K562 (cell line): ENCODE measurements around the gene EEFSEC. TPM values are rescaled to one million over a fixed set of nuclear protein-coding genes. Genes with fewer than 3 reads are reported as not detected.
A peak's percentile ranks its signal among the peaks of the same experiment; 100 is the strongest.

Experiments
- CTCF ChIP-seq, 3 experiments: IDR thresholded peaks in 2 of 3; conservative IDR thresholded peaks in 1 of 3; 2 replicates each; pipeline ENCODE4 v1.5.1; 2011 to 2012; ENCODE audit warnings: low read length in 3 of 3, mild to moderate bottlenecking in 3 of 3, control low read depth in 2 of 3, improper control_type of control experiment in 1 of 3, inconsistent platforms in 1 of 3, low read depth in 1 of 3, mixed read lengths in 1 of 3, moderate library complexity in 1 of 3; ENCODE audit not compliant: insufficient read depth in 2 of 3
- ELK1 ChIP-seq: sonication (generic); formaldehyde crosslinking; IDR thresholded peaks from 2 replicates; pipeline ENCODE4 v1.8.1; 2022; ENCODE audit warnings: missing genetic modification reagents
- ERF ChIP-seq: fragments of 450-650 bp; formaldehyde crosslinking; IDR thresholded peaks from 2 replicates; pipeline ENCODE4 v1.4.0; 2020; ENCODE audit warnings: mild to moderate bottlenecking, mixed read lengths
- FUS ChIP-seq: fragments of 200-400 bp; formaldehyde crosslinking; optimal IDR thresholded peaks from 2 replicates; pipeline ENCODE3; 2017; ENCODE audit warnings: low read depth, low read length
- HMGN3 ChIP-seq: IDR thresholded peaks from 2 replicates; pipeline ENCODE4 v1.6.1; 2011; ENCODE audit warnings: borderline replicate concordance, low read depth, mild to moderate bottlenecking, mixed read lengths, low read length; ENCODE audit not compliant: insufficient read length; ENCODE audit errors: extremely low read depth
- L3MBTL2 ChIP-seq: fragments of 450-650 bp; IDR thresholded peaks from 2 replicates; pipeline ENCODE4 v1.6.1; 2016; ENCODE audit warnings: mild to moderate bottlenecking, moderate library complexity
- MAZ ChIP-seq, 2 experiments: fragments of 450-650 bp in 1 of 2; sonication (generic) in 1 of 2; formaldehyde crosslinking; IDR thresholded peaks in 1 of 2; conservative IDR thresholded peaks in 1 of 2; 2 replicates each; pipeline versions ENCODE4 v1.4.0 to v1.5.0; 2020; ENCODE audit warnings: mild to moderate bottlenecking in 1 of 2, missing genetic modification reagents in 1 of 2
- MNT ChIP-seq, 2 experiments: fragments of 450-650 bp; conservative IDR thresholded peaks; 2 replicates each; pipeline ENCODE4 v1.6.1; 2017; ENCODE audit warnings: mild to moderate bottlenecking in 2 of 2, moderate library complexity in 2 of 2
- MTA2 ChIP-seq: fragments of 450-650 bp; IDR thresholded peaks from 2 replicates; pipeline ENCODE4 v1.6.1; 2016; ENCODE audit warnings: low read depth
- MYC ChIP-seq, 2 experiments: fragments of 250-450 bp in 1 of 2; sonication (Bioruptor Pico) in 1 of 2; IDR thresholded peaks; 2 replicates each; pipeline versions ENCODE4 v1.5.1 to v1.6.1; 2012 to 2021; ENCODE audit warnings: low read depth in 2 of 2, borderline replicate concordance in 1 of 2, improper control_type of control experiment in 1 of 2, low read length in 1 of 2, mild to moderate bottlenecking in 1 of 2, moderate library complexity in 1 of 2
- RBM34 ChIP-seq: fragments of 200-400 bp; formaldehyde crosslinking; IDR thresholded peaks from 2 replicates; pipeline ENCODE4 v1.6.1; 2018; ENCODE audit warnings: low read length, borderline replicate concordance; ENCODE audit not compliant: insufficient read depth
- RBM39 ChIP-seq: fragments of 200-400 bp; formaldehyde crosslinking; optimal IDR thresholded peaks from 2 replicates; pipeline ENCODE3; 2018; ENCODE audit warnings: low read depth, low read length
- SPI1 ChIP-seq: IDR thresholded peaks from 2 replicates; pipeline ENCODE4 v1.6.1; 2011; ENCODE audit warnings: low read depth, low read length, control low read depth, borderline replicate concordance
- TFAP4 ChIP-seq: sonication (generic); formaldehyde crosslinking; IDR thresholded peaks from 2 replicates; pipeline ENCODE4 v1.8.0; 2022; ENCODE audit warnings: missing genetic modification reagents, mild to moderate bottlenecking, moderate library complexity, borderline replicate concordance
- VEZF1 ChIP-seq: fragments of 200-800 bp; sonication (Bioruptor generic); IDR thresholded peaks from 2 replicates; pipeline ENCODE4 v1.6.1; 2017; ENCODE audit warnings: missing genetic modification characterization, missing compliant biosample characterization
- ZNF12 ChIP-seq: sonication (generic); formaldehyde crosslinking; IDR thresholded peaks from 2 replicates; pipeline ENCODE4 v1.4.0; 2020; ENCODE audit warnings: mild to moderate bottlenecking, missing genetic modification reagents
- ZNF766 ChIP-seq: fragments of 200-800 bp; sonication (Bioruptor generic); conservative IDR thresholded peaks from 2 replicates; pipeline ENCODE4 v1.6.1; 2016; ENCODE audit warnings: missing genetic modification characterization, missing compliant biosample characterization
- polyA plus RNA-seq, 8 experiments: library from polyadenylated mRNA; depleted of rRNA in 4 of 8; stranded (reverse) in 5 of 8; unstranded in 3 of 8; fragments of >200 nt; fragmentation: Nextera tagmentation in 2 of 8; fragmentation: Illumina TruSeq in 1 of 8; extraction: Ambion mirVana in 2 of 8; extraction: Trizol in 1 of 8; gene quantifications; 2 replicates each; pipeline versions ENCODE4 v1.2.1 to v1.2.3, GENCODE V29; 2011 to 2014; ENCODE audit warnings: inconsistent platforms in 1 of 8, missing spikeins in 1 of 8
- total RNA-seq, 7 experiments: library from RNA; depleted of rRNA in 6 of 7; stranded (reverse); fragments of >200 nt in 6 of 7; fragmentation: Illumina TruSeq in 2 of 7; extraction: Trizol in 2 of 7; gene quantifications; 2 replicates each; pipeline versions ENCODE4 v1.2.1 to v1.2.3, GENCODE V29; 2011 to 2021; ENCODE audit warnings: low replicate concordance in 1 of 7

Gene EEFSEC
- total and polyA plus RNA-seq, 9 of the 15 experiments (the other 6 are each of a cell fraction or from before 2014, with no cell fraction given) = 0.35 to 11.8 (median 7.7) TPM

GRCh38 chr3:128408693-128409623 is 255.7 kb downstream of the EEFSEC start (continued):
- TF ChIP-seq MNT (conservative IDR thresholded peaks at IDR 0.05) (peak in 1 of 2 experiments; percentile 40; a peak in 2 of 4 replicates), VEZF1 (CRISPR knock-in tag) (no peak), MTA2 (no peak), CTCF (IDR thresholded peaks at IDR 0.05 in 2 of 3, conservative IDR thresholded peaks at IDR 0.05 in 1 of 3; ENCODE audit: insufficient read depth in 2 of 3, low read depth in 1 of 3, low read length in 3 of 3) (peak; percentile 51 to 68 (median 59); a peak in 5 of 6 replicates), TFAP4 (CRISPR knock-in tag) (peak; percentile 31), MYC (IDR thresholded peaks at IDR 0.05; ENCODE audit: low read depth, low read length) (no peak), MYC (CRISPR knock-in tag; IDR thresholded peaks at IDR 0.05; ENCODE audit: borderline replicate concordance, low read depth) (no peak), FUS (no peak), ZNF766 (CRISPR knock-in tag) (0 out of 2 replicates have a peak, but pooled peaks have one; percentile 25), MAZ (CRISPR knock-in tag; conservative IDR thresholded peaks at IDR 0.05 in 1 of 2, IDR thresholded peaks at IDR 0.05 in 1 of 2) (0 out of 4 replicates have a peak, but pooled peaks of 1 of the 2 experiments have one; percentile 33), L3MBTL2 (peak; percentile 19; the same call in 1 of the 2 replicates), RBM34 (no peak), ERF (peak; percentile 15; the same call in 1 of the 2 replicates), SPI1 (peak; percentile 36; the same call in 1 of the 2 replicates), ZNF12 (CRISPR knock-in tag) (no peak), RBM39 (no peak), HMGN3 (no peak), ELK1 (no peak)
